ENCODE data around the gene CCDC97. TPM values are rescaled to one million over a fixed set of nuclear protein-coding genes. Genes with fewer than 3 reads are reported as not detected.
A peak's percentile ranks its signal among the peaks of the same experiment; 100 is the strongest.

CCDC97 gene
- polyA plus RNA-seq, 1 of the 3 experiments (the other 2 are of a cell fraction), result 9.6 TPM

DNA sequence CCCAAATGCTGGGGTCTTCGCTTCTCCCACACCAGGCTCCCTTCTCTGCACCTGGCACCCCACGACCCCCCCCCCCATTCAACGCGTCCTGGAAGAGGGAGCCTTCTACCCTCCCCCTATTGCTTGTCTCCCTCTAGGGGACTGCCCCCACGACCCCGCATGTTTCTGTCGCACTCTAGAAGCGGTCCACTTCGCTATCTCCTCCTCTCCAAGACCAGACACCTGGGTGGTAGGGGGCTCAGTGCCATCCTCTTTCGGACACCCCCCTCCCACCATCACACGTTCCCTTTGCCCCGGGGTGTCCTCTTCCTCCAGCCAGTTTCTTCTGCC is 42.3 kb downstream of the CCDC97 start:
- Histone ChIP-seq H3K9me3 (no peaks in the 10 kb centered on the region), H3K27ac (ENCODE audit: low read depth in 2 of 2, low read length in 1 of 2) (peak overlapping the region in 1 of 2 experiments; percentile 79; a peak in 2 of 4 replicates), H3K4me1 (ENCODE audit: control insufficient read depth in 1 of 2, insufficient read depth in 2 of 2, low read depth in 1 of 2, low read length in 1 of 2) (peaks cover 0 to 34% of the 10 kb centered on the region in 2 experiments; a peak in 2 of 4 replicates), H4K20me1 (ENCODE audit: insufficient read depth) (peaks cover 56% of the 10 kb centered on the region), H3K27me3 (ENCODE audit: insufficient read depth) (no peaks in the 10 kb centered on the region), H3K4me2 (peak overlapping the region; percentile 99), H2AFZ (ENCODE audit: low read depth) (no peak overlapping the region), H3K9me2 (no peaks in the 10 kb centered on the region), H3K9ac (peak overlapping the region; percentile 92), H3K4me3 (ENCODE audit: low read depth in 2 of 2, low read length in 1 of 2) (peak overlapping the region; percentile 65 to 99), H3K79me2 (ENCODE audit: insufficient read depth) (peaks cover 64% of the 10 kb centered on the region), H3K36me3 (replicated peaks in 1 of 2; ENCODE audit: control insufficient read depth in 1 of 2, insufficient read depth in 2 of 2, low read length in 1 of 2) (peaks cover 0 to 24% of the 10 kb centered on the region in 2 experiments), H3F3A (replicated peaks; ENCODE audit: insufficient read depth) (peaks cover 9% of the 10 kb centered on the region)
- CTCF ChIA-PET, result interaction anchor here (0.6 to 3.4 kb wide), 17 partner anchors 10 to 149 kb away, joined by 3 to 29 read pairs (median 5); partner anchors contain the start of genes B9D2 and TMEM91
- POLR2A ChIA-PET, result interaction anchor here (1.6 kb wide), 1 partner anchor 12 kb away, joined by 4 read pairs; the partner anchor contains the start of gene B9D2
- no peak for DNase-seq
- TF ChIP-seq RFX5 (IDR thresholded peaks at IDR 0.05; ENCODE audit: low read length), result no peak
- no peak for TF ChIP-seq FOXJ3 (CRISPR knock-in tag; IDR thresholded peaks at IDR 0.05)
- TF ChIP-seq CHD2 (IDR thresholded peaks at IDR 0.05; ENCODE audit: low read length, partially characterized antibody), result no peak
- no peak; the same call in 1 of the 2 replicates for TF ChIP-seq SIN3A (IDR thresholded peaks at IDR 0.05; ENCODE audit: borderline replicate concordance, low read depth, low read length)
- TF ChIP-seq, protein P1, sequence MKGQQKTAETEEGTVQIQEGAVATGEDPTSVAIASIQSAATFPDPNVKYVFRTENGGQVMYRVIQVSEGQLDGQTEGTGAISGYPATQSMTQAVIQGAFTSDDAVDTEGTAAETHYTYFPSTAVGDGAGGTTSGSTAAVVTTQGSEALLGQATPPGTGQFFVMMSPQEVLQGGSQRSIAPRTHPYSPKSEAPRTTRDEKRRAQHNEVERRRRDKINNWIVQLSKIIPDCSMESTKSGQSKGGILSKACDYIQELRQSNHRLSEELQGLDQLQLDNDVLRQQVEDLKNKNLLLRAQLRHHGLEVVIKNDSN (IDR thresholded peaks at IDR 0.05; ENCODE audit: borderline replicate concordance, low read depth), result no peak
- no peak for TF ChIP-seq FOXM1 (IDR thresholded peaks at IDR 0.05; ENCODE audit: low read depth)
- TF ChIP-seq GATA2 (CRISPR knock-in tag; IDR thresholded peaks at IDR 0.05), result no peak
- no peak for TF ChIP-seq JUND (IDR thresholded peaks at IDR 0.05)
- no peak for TF ChIP-seq NRF1 (IDR thresholded peaks at IDR 0.05; ENCODE audit: low read depth, low read length)
- TF ChIP-seq, protein P2, sequence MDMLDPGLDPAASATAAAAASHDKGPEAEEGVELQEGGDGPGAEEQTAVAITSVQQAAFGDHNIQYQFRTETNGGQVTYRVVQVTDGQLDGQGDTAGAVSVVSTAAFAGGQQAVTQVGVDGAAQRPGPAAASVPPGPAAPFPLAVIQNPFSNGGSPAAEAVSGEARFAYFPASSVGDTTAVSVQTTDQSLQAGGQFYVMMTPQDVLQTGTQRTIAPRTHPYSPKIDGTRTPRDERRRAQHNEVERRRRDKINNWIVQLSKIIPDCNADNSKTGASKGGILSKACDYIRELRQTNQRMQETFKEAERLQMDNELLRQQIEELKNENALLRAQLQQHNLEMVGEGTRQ (IDR thresholded peaks at IDR 0.05; ENCODE audit: borderline replicate concordance, low read depth, low read length), result no peak
- no peak for TF ChIP-seq SMC3 (IDR thresholded peaks at IDR 0.05; ENCODE audit: low read depth, low read length)
- no peak for TF ChIP-seq RAD21 (IDR thresholded peaks at IDR 0.05; ENCODE audit: low read length)
- no peak for TF ChIP-seq POLR2AphosphoS5 (IDR thresholded peaks at IDR 0.05; ENCODE audit: low read depth, low read length)
- 1% methylated on average over 12 of the region's 12 CpGs for WGBS (ENCODE audit: low lambda C conversion rate)

DNA sequence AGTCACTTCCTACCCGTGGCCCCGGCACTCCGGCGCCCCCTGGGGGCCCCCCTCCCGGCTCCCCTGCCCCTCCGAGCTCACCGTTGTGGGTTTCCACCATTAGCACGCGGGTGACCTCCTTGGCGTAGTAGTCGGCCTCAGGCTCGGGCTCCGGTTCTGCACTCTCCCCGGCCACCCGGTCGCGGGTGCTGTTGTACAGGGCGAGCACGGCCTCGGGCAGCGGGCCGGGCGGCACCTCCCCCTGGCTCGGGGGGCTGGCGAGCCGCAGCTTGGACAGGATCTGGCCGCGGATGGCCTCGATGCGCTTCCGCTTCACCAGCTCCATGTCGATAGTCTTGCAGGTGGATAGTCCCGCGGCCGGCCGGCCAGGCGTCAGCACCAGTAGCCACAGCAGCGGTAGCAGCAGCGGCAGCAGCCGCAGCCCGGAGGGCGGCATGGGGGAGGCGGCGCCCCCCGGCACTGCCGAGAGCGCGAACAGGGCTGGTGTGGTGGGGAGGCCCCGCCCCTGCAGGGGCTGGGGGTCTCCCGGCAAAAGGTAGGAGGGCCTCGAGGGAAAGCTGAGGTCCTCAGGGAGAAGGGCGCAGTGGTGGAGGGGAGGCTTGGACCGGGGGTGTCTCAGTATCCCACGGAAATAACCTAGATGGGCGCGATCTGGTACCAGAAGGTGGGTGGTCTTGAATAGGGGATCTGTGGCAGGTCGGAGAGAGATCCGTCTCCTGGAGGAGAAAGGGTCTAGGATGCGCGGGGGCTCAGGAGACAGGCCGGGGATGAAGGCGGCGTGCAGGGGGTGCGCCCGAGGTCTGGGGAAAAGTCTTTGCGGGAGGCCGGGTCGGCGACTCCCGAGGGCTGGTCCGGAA is 42.9 kb downstream of the CCDC97 start:
- H3K27me3 ChIP-seq (ENCODE audit: insufficient read depth), result no peaks in the 10 kb centered on the region
- peak overlapping the region; percentile 65 to 99 for H3K4me3 ChIP-seq (ENCODE audit: low read depth in 2 of 2, low read length in 1 of 2)
- peaks cover 0 to 18% of the 10 kb centered on the region in 2 experiments for H3K36me3 ChIP-seq (replicated peaks in 1 of 2; ENCODE audit: control insufficient read depth in 1 of 2, insufficient read depth in 2 of 2, low read length in 1 of 2)
- H2AFZ ChIP-seq (ENCODE audit: low read depth), result no peak overlapping the region
- under 1% methylated on average over 36 of the region's 71 CpGs for WGBS (ENCODE audit: low lambda C conversion rate)
- DNase-seq, result peak; percentile 79
- H3K9me2 ChIP-seq, result no peaks in the 10 kb centered on the region
- H3K9ac ChIP-seq, result peak overlapping the region; percentile 92
- peaks cover 9% of the 10 kb centered on the region for H3F3A ChIP-seq (replicated peaks; ENCODE audit: insufficient read depth)
- peaks cover 52% of the 10 kb centered on the region for H4K20me1 ChIP-seq (ENCODE audit: insufficient read depth)
- POLR2A ChIA-PET, result interaction anchor here (1.6 kb wide), 1 partner anchor 11 kb away, joined by 4 read pairs; the partner anchor contains the start of gene B9D2
- H3K4me1 ChIP-seq (ENCODE audit: control insufficient read depth in 1 of 2, insufficient read depth in 2 of 2, low read depth in 1 of 2, low read length in 1 of 2), result peaks cover 0 to 34% of the 10 kb centered on the region in 2 experiments; a peak in 2 of 4 replicates
- no peaks in the 10 kb centered on the region for H3K9me3 ChIP-seq
- H3K79me2 ChIP-seq (ENCODE audit: insufficient read depth), result peaks cover 58% of the 10 kb centered on the region
- CTCF ChIA-PET, result interaction anchor here (0.6 to 3.6 kb wide), 20 partner anchors 10 to 150 kb away, joined by 3 to 29 read pairs (median 5); partner anchors contain the start of genes B9D2 and TMEM91
- peak overlapping the region in 1 of 2 experiments; percentile 79; a peak in 3 of 4 replicates for H3K27ac ChIP-seq (ENCODE audit: low read depth in 2 of 2, low read length in 1 of 2)
- peak overlapping the region; percentile 99 for H3K4me2 ChIP-seq
- no peak for TF ChIP-seq FOXJ3 (CRISPR knock-in tag; IDR thresholded peaks at IDR 0.05)
- TF ChIP-seq, protein P3, sequence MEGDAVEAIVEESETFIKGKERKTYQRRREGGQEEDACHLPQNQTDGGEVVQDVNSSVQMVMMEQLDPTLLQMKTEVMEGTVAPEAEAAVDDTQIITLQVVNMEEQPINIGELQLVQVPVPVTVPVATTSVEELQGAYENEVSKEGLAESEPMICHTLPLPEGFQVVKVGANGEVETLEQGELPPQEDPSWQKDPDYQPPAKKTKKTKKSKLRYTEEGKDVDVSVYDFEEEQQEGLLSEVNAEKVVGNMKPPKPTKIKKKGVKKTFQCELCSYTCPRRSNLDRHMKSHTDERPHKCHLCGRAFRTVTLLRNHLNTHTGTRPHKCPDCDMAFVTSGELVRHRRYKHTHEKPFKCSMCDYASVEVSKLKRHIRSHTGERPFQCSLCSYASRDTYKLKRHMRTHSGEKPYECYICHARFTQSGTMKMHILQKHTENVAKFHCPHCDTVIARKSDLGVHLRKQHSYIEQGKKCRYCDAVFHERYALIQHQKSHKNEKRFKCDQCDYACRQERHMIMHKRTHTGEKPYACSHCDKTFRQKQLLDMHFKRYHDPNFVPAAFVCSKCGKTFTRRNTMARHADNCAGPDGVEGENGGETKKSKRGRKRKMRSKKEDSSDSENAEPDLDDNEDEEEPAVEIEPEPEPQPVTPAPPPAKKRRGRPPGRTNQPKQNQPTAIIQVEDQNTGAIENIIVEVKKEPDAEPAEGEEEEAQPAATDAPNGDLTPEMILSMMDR (IDR thresholded peaks at IDR 0.05), result peak; percentile 70
- TF ChIP-seq EZH2phosphoT487 (IDR thresholded peaks at IDR 0.05; ENCODE audit: borderline replicate concordance, low read depth), result no peak
- TF ChIP-seq YY1 (IDR thresholded peaks at IDR 0.05; ENCODE audit: low read depth), result peak; percentile 47; the same call in 1 of the 2 replicates
- no peak for TF ChIP-seq RXRA (IDR thresholded peaks at IDR 0.05; ENCODE audit: borderline replicate concordance, low read depth)
- TF ChIP-seq MXI1 (IDR thresholded peaks at IDR 0.05; ENCODE audit: low read depth, low read length), result no peak
- TF ChIP-seq TAF1 (IDR thresholded peaks at IDR 0.05; ENCODE audit: borderline replicate concordance, low read depth, low read length), result no peak
- TF ChIP-seq RFX5 (IDR thresholded peaks at IDR 0.05; ENCODE audit: low read length), result no peak
- TF ChIP-seq ELF1 (IDR thresholded peaks at IDR 0.05), result 0 out of 2 replicates have a peak, but pooled peaks have one; percentile 11
- TF ChIP-seq CHD2 (IDR thresholded peaks at IDR 0.05; ENCODE audit: low read length, partially characterized antibody), result no peak
- no peak for TF ChIP-seq MEF2A (IDR thresholded peaks at IDR 0.05; ENCODE audit: borderline replicate concordance, low read depth)
- TF ChIP-seq SMC3 (IDR thresholded peaks at IDR 0.05; ENCODE audit: low read depth, low read length), result peak; percentile 6; the same call in 1 of the 2 replicates
- TF ChIP-seq GATA2 (CRISPR knock-in tag; IDR thresholded peaks at IDR 0.05), result no peak
- TF ChIP-seq, protein P4, sequence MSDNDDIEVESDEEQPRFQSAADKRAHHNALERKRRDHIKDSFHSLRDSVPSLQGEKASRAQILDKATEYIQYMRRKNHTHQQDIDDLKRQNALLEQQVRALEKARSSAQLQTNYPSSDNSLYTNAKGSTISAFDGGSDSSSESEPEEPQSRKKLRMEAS (IDR thresholded peaks at IDR 0.05; ENCODE audit: low read depth), result peak; percentile 64
- TF ChIP-seq GABPA (IDR thresholded peaks at IDR 0.05; ENCODE audit: low read depth), result no peak

Data from SK-N-SH (cell line).